ENCODE measurements around the gene MS4A15.
A peak's percentile ranks its signal among the peaks of the same experiment; 100 is the strongest.
"Not testable (repeated sequence)": the region's sequence is repeated elsewhere in the genome, so short reads cannot be mapped to it uniquely, and the experiment has no call there.

Gene MS4A15

DNA sequence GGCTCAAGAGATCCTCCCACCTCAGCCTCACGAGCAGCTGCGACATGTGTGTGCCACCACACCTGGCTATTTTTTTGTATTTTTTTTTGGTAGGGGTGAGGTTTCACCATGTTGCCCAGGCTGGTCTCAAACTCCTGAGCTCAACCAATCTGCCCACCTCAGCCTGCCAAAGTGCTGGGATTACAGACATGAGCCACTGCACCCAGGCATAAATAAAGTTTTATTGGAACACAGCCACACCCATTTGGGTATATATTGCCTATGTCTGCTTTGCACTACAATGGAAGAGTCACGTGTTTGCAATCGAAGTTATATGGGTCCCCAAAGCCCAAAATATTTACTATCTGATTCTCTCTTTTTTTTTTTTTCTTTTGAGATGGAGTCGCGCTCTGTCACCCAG lies 1.8 kb upstream of the MS4A15 start:
- no peak for DNase-seq (ENCODE audit: low read depth in 3 of 3)

DNA sequence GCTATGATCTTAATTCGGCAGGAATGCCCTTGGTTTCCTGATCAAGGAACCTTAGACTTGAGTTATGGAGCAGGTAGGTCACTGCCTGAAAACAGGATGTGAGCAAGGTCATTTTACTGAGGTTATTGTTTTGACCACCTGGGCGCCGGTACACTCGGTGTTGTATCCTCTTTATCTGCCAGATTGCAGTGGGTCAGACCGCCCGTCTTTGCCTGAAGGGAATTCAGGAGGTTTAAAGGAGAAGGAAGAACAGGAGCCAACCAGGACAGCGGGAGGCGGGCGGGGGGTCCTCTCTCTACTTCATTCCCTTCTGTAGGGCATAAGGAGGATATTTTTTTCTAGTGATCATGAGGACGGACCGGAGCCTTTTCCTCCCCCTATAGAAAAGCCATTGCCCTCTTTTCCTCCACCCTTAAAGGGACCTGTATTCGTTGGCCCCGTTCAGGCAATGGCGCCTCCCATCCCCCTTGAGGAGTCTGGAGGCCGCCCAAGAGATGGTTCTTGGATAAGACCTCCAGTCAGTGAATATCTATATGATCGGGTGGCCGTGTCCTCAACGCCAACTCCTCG lies 649 bp downstream of the MS4A15 start:
- no peak for DNase-seq (ENCODE audit: low read depth in 3 of 3)

DNA sequence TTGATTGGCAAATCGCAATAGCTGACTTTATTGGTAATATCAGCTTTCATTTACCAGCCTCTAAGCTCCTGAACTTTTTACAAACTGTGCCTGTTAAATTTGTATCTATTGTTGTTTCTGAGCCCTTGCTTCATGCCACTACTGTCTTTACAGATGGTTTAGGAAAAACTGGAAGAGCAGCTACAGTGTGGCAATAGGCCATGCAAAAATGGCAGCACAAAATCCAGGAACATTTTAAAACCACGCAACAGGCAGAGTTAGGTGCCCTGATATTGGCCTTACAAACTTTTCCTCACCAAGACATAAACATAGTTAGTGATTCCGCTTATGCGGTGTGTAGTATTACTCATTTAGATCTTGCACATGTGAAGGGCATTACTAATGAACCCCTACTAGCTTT lies 2.0 kb downstream of the MS4A15 start:
- not testable (repeated sequence) for DNase-seq (ENCODE audit: low read depth in 3 of 3)

GRCh38 chr11:60759438-60760225 lies 3.0 kb downstream of the MS4A15 start:
- not testable (repeated sequence) for DNase-seq (ENCODE audit: low read depth in 3 of 3)

- no peak for DNase-seq (ENCODE audit: low read depth in 3 of 3)
Measured at GRCh38 chr11:60761436-60762190, 4.9 kb downstream of the MS4A15 start.

DNA sequence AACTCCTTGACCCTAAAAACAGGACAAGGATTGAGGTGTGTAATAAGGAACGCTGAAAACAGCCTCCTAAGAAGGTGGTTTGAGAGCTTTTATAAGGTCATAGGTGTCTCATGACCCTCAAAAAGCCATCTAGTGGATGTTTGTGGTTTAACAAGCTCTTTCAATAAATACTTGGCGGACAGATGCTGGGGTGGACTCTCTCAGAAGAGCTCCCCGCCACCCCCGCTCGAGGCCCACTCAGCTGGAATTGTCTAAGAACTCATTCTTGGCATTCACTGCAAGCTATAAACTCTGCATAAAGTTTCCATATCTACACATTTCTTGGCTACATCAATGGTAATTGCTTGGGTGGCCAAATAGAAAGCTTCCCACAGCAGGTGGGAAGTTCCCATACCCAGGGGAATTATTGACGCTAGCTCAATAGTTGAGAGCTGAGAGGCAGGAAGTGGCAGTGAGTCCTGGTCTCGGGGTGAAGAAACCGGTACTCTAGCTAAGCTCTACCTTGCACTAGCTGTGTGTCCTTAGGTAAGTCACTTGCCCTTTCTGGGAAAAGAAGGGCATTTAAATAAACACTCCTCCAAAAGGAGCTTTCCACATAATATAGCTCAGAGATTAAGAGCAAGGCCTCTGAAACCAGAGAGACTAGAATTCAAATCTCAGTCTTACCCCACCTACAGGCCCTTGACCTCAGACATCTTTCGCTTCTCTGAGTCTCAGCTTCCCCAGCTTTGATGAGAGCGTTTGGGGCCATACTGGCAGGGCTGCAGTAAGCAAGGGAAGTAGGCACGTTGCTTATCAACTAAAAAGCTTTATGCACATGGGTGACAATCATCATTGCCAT lies 6.4 kb downstream of the MS4A15 start:
- DNase-seq (ENCODE audit: low read depth in 3 of 3), result no peak

- DNase-seq (ENCODE audit: low read depth in 3 of 3), result no peak
Measured at GRCh38 chr11:60763692-60764369, 7.2 kb downstream of the MS4A15 start.

GRCh38 chr11:60764879-60765278 lies 8.2 kb downstream of the MS4A15 start:
- no peak for DNase-seq (ENCODE audit: low read depth in 3 of 3)

DNA sequence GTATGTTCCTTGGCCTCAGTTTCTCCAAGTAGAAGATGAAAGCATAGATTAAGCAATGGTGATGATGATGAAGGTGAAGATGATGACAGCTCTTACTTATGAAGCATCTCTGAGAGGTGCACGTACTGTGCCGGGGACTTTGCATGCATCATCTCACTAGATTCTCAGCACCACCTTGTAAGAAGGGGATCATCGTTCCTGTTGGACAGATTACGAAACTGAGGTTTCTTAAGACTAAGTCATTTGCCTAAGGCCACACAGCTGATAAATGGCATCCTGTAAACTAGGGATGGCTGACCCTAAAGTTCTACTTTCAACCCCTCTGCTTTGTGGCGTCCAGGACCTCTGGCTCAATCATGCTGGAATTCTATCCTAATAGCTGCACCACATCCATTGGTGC lies 8.7 kb downstream of the MS4A15 start:
- no peak for DNase-seq (ENCODE audit: low read depth in 3 of 3)

- no peak for DNase-seq (ENCODE audit: low read depth in 3 of 3)
Measured at GRCh38 chr11:60766547-60766946, 9.9 kb downstream of the MS4A15 start.

DNA sequence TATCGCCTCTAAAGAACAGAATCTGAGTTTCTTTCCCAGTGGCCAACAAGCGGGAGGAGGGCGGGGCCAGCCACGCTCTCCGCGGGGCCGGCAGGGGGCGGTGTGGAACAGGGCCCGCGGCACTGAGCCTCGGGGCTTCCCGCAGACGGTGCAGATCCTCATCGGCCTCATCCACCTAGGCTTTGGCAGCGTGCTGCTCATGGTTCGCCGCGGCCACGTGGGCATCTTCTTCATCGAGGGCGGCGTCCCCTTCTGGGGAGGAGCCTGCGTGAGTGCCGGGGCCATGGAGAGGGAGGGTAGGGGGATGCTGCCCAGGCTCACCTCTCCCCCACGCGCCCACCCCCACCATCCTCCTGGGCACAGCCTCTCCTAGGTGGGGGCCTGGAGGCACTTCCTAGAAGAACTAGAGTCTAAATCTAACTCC lies 10.7 kb downstream of the MS4A15 start:
- DNase-seq (ENCODE audit: low read depth in 3 of 3), result no peak

GRCh38 chr11:60768202-60768601 lies 11.5 kb downstream of the MS4A15 start:
- no peak for DNase-seq (ENCODE audit: low read depth in 3 of 3)

- DNase-seq (ENCODE audit: low read depth in 3 of 3), result no peak
Measured at GRCh38 chr11:60769273-60769672, 12.6 kb downstream of the MS4A15 start.

- DNase-seq (ENCODE audit: low read depth in 3 of 3), result no peak
Measured at GRCh38 chr11:60769811-60770210, 13.1 kb downstream of the MS4A15 start.

- no peak for DNase-seq (ENCODE audit: low read depth in 3 of 3)
Measured at GRCh38 chr11:60771146-60771545, 14.5 kb downstream of the MS4A15 start.

DNA sequence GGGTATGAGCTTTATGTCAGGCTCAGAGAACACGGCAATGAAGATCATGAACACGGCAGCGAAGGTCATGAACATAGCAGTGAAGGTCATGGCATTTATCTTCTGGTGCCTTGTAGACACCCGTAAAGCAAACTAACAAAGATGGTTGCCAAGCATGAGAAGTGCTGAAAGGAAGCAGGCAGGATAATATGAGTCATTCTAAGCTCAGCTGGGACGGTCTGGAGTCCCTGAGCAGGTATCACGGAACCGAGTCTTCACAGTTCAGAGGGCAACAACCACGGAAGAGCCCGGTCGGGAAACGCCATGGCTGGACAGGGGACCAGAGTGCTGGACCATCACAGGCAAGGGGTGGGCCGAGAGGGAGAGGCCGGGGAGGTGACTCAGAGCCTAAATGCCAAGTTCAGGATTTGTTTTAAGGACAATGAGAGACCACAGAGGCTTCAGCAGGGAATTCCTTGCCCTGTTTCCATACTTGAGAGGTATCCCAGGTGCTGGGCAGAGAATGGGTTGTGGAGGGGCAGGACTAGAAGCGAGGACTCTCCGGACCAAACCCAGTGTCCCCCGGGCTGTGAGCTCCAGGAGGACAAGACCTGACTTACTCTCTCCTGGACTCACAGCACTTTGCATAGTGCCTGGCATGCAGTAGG lies 15.3 kb downstream of the MS4A15 start:
- DNase-seq (ENCODE audit: low read depth in 3 of 3), result no peak

- no peak for DNase-seq (ENCODE audit: low read depth in 3 of 3)
Measured at GRCh38 chr11:60772666-60773065, 16.0 kb downstream of the MS4A15 start.

GRCh38 chr11:60774726-60775125 lies 18.1 kb downstream of the MS4A15 start:
- no peak for DNase-seq (ENCODE audit: low read depth in 3 of 3)

DNA sequence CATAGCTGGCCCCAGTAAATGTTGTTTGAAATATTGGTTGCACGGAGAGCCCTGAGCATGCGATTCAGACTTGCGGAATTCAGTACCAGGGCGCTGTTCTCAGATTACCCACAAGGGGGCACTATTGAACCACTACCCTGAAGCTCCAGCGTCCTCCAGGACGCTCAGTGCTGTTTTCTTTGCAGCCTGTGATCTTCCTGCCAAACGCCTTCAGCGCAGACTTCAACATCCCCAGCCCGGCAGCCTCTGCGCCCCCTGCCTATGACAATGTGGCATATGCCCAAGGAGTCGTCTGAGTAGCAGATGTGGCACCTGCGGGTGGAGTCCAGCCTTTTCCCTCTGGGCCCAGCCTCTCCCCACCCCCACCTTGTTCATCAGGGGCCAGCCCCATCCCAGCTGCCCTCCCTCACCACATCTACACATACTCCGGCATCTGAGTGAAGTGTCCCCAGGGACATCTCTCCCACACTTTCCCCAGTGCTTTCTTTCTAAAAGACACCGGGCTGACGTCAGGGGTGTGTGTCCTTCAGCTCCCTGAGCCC lies 18.8 kb downstream of the MS4A15 start:
- DNase-seq (ENCODE audit: low read depth in 3 of 3), result peak; percentile 67 to 75 (median 69)

- no peak for DNase-seq (ENCODE audit: low read depth in 3 of 3)
Measured at GRCh38 chr11:60776167-60776566, 19.5 kb downstream of the MS4A15 start.

GRCh38 chr11:60777106-60777505 lies 20.4 kb downstream of the MS4A15 start:
- no peak for DNase-seq (ENCODE audit: low read depth in 3 of 3)

All from stimulated activated CD4-positive, alpha-beta T cell treated with anti-CD3 and anti-CD28 coated beads, TNF-alpha, amount 100 ng/mL, for 48 hours (primary cell).